GM19025 (cell line): ENCODE results near the gene HOXD11.

Experiments used
- ATAC-seq: cut with Tn5 transposase; IDR thresholded peaks from one replicate; pipeline ENCODE4 v1.9.1; 2021; ENCODE audit warnings: mild to moderate bottlenecking, low read depth, moderate library complexity; ENCODE audit not compliant: unreplicated experiment

Gene HOXD11

GRCh38 chr2:176106581-176107539 is at the start of gene HOXD11:
Gene HOXD11, plus strand, starts transcription at chr2:176107280. Its CDS starts 76 bp downstream, at chr2:176107356.
- no peak for ATAC-seq

DNA sequence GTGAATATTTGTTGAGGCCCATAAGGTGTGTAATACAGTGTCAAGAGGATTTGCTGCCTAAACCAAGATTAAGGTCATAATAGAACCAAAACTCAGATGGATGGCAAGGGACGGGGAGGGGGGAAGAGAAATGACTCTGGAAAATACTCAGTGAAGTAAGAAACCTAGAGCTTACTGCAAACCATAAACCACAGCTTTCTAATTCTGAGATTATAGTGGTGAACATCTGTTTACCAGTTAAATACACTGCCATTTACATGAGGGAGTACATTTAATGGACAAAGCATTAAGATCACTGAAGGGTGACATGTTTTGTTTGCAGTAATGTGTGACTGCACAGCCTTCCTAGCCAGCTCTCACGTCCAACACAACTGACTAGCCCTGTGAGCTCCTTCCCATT is 43.1 kb upstream of the HOXD11 start:
- ATAC-seq = no peak

- no peak for ATAC-seq
Measured at GRCh38 chr2:176066645-176067588, 40.2 kb upstream of the HOXD11 start.

- ATAC-seq = no peak
Measured at GRCh38 chr2:176067589-176068418, 39.3 kb upstream of the HOXD11 start.

DNA sequence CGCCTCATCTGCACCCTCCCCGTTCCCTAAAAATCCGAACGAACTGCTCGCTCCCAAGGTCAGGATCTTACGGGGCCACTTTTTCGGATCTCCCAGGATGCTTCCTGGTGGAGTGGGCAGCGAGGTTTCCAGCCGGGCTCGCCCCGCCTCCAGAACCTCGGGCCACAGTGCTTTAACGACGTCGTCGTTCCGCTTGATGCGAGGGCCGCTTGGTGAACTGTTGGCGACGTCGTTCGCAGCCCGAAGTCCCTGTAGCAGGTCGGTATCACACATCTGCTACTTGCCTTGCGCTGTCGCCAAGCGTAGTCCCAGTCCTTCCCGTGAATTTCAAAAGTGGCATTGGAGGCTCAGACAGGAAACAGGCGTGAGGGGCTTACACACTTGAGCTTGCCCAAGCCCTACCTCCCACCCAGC is 38.7 kb upstream of the HOXD11 start:
- no peak for ATAC-seq

- ATAC-seq = no peak
Measured at GRCh38 chr2:176071330-176072291, 35.5 kb upstream of the HOXD11 start.

- ATAC-seq = no peak
Measured at GRCh38 chr2:176072292-176072669, 34.8 kb upstream of the HOXD11 start.

GRCh38 chr2:176072951-176073904 is 33.9 kb upstream of the HOXD11 start:
- ATAC-seq = no peak

DNA sequence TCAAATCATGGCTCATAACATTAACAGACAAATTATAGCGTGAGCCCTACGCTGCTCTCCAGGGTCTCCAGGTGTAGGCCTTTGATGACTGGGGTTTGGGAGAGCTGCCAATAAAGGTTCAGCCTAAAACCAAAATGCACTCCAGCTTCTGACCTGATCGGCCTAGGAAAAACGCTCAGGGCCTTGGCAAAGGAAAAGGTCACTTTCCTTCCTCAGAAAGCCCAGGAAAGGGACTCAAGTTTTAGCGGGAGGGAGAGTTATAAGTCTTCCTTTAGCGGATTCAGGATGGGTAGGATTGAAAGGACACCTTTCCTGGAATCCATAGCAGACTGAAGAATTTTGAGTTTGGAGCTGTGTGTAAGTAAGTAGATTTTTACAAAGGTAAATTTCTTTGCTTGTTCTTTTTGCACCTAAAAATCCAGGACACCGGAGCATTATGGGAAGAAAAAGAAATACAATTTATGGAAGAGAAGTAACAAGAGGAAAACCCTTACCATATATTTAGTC is 32.1 kb upstream of the HOXD11 start:
- ATAC-seq = no peak

GRCh38 chr2:176075481-176075880 is 31.6 kb upstream of the HOXD11 start:
- no peak for ATAC-seq

GRCh38 chr2:176076063-176076462 is 31.0 kb upstream of the HOXD11 start:
- ATAC-seq = no peak

DNA sequence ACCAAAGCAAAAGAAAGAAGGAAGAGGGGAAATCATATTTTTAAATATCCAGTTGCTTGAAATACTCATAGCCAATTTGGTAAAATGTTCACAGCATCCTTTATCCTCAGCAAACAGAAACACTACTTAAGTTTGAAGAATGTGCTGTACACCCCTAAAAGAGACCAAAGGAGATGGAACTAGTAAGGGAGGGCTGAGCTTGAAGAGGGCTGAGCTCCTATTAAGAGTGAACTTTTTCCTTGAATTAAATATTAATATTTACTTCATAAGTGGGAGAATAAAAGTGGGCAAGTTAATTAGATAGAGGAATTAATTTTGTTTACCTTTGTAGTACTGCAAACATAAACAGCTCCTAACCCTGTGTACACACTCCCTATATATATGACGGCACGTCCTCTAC is 30.3 kb upstream of the HOXD11 start:
- ATAC-seq = no peak

DNA sequence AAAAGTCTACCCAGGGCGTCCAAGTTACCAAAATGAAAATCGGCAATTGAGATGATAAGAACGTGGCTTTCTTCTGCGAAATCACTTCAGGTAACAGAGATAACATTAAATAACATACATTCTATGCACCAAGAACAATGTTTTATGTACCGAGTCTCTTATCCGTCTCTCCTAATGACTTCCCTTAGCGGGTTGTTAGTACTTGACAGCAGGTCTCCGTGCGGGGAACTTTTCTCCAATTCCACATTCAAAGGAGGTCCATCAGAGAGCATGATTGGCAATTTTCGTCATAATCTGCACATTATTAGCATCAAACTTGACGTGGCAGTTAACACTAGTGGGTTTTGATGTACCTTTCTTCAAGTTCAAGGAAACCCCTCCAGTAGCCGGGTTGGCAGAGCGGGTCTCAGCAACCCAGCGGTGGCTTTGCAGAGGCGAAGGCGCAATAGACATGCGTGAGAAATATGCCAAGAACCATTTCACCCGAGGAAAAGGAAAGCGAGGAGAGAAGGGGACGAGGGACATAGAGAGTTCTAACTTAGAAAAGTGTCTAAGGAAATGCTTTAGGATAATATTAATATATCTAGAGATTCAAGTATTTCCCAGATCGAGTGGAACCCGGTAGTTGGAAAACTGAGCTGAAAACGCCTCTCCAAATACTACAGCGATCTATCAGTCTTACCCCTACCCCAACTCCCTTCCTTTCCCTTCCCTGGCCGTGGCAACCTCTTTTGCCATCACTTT is 28.4 kb upstream of the HOXD11 start:
- no peak for ATAC-seq

GRCh38 chr2:176079285-176079830 is 27.7 kb upstream of the HOXD11 start:
- ATAC-seq = no peak

- ATAC-seq = no peak
Measured at GRCh38 chr2:176079831-176080539, 27.1 kb upstream of the HOXD11 start.
